CD4-positive, alpha-beta T cell (primary cell): ENCODE data around the gene RSRC1. TPM values are rescaled to one million over a fixed set of nuclear protein-coding genes. Genes with fewer than 3 reads are reported as not detected.

Experiments
- ATAC-seq: fragments of 200-7000 bp; cut with Tn5 transposase; one replicate; pipeline ENCODE4 v1.10.0; 2022; ENCODE audit warnings: mild to moderate bottlenecking; ENCODE audit not compliant: poor library complexity
- CTCF ChIA-PET: fragments of 350-600 bp; sonication (Branson Sonifier 250); formaldehyde crosslinking; loops from one replicate; lab custom pipeline; 2021; ENCODE audit warnings: antibody characterized with exemption, inconsistent platforms; lab: Charles Lee
- POLR2A ChIA-PET: fragments of 350-600 bp; sonication (Branson Sonifier 250); formaldehyde crosslinking; loops from one replicate; lab custom pipeline; 2021; ENCODE audit warnings: antibody characterized with exemption, inconsistent platforms; lab: Charles Lee
- DNase-seq, 14 experiments: peaks; one replicate each; pipeline ENCODE4 v3.0.0-alpha.2; 2013 to 2020; ENCODE audit warnings: mixed read lengths in 2 of 14
- H3K27ac ChIP-seq, 2 donors: one replicate each; pipeline versions ENCODE4 v1.5.1 to v1.7.0; 2013; ENCODE audit warnings: low read length in 2 of 2, low read depth in 1 of 2, mild to moderate bottlenecking in 1 of 2
- H3K27me3 ChIP-seq, 2 experiments: 1 replicate in 1 of 2; 2 replicates in 1 of 2; pipeline versions ENCODE4 v1.6.1 to v1.7.0; 2013; ENCODE audit warnings: low read length in 2 of 2, control low read depth in 1 of 2, mild to moderate bottlenecking in 1 of 2, moderate library complexity in 1 of 2; ENCODE audit not compliant: insufficient read depth in 2 of 2, control insufficient read depth in 1 of 2
- H3K36me3 ChIP-seq: one replicate; pipeline ENCODE4 v1.6.1; 2013; ENCODE audit warnings: low read length, control low read depth; ENCODE audit not compliant: insufficient read depth
- H3K4me1 ChIP-seq: one replicate; pipeline ENCODE4 v1.6.1; 2013; ENCODE audit warnings: low read length, control low read depth; ENCODE audit not compliant: insufficient read depth
- H3K4me3 ChIP-seq: one replicate; pipeline ENCODE4 v1.5.1; 2013; ENCODE audit warnings: mild to moderate bottlenecking, low read length, moderate library complexity
- H3K9me3 ChIP-seq, 2 experiments: 1 replicate in 1 of 2; 2 replicates in 1 of 2; pipeline versions ENCODE4 v1.6.1 to v1.7.0; 2013; ENCODE audit warnings: low read length in 2 of 2, mild to moderate bottlenecking in 2 of 2, control low read depth in 1 of 2, moderate library complexity in 1 of 2; ENCODE audit not compliant: control insufficient read depth in 1 of 2, insufficient read depth in 1 of 2
- H3K27ac Mint-ChIP-seq: one replicate; pipeline ENCODE4 v1.8.0; 2020; ENCODE audit warnings: mixed read lengths
- H3K27me3 Mint-ChIP-seq: one replicate; pipeline ENCODE4 v1.8.0; 2021; ENCODE audit warnings: mixed read lengths
- H3K36me3 Mint-ChIP-seq: one replicate; pipeline ENCODE4 v1.8.0; 2021; ENCODE audit warnings: low read depth, mixed read lengths
- H3K4me1 Mint-ChIP-seq: one replicate; pipeline ENCODE4 v1.8.0; 2021; ENCODE audit warnings: low read depth, mixed read lengths
- H3K4me3 Mint-ChIP-seq: one replicate; pipeline ENCODE4 v1.8.0; 2020; ENCODE audit warnings: mild to moderate bottlenecking, mixed read lengths
- H3K9me3 Mint-ChIP-seq: one replicate; pipeline ENCODE4 v1.8.0; 2020; ENCODE audit warnings: mixed read lengths
- intact Hi-C, 2 experiments: fragments of 100-400 bp; cut with DNase I in 1 of 2; cut with micrococcal nuclease in 1 of 2; formaldehyde crosslinking; loops; one replicate each; pipeline versions ENCODE4 v1.15.1 to v1.9.0; 2023 to 2025; cut with DNase I, micrococcal nuclease
- total RNA-seq, 174 experiments: library from RNA in 2 of 174; stranded (reverse) in 2 of 174; gene quantifications; one replicate each; pipeline ENCODE4 v1.2.3 and lab custom pipeline; 2021 to 2026
- TF ChIP-seq, protein P1 (sequence below): fragments of 200-600 bp; IDR thresholded peaks from one replicate; pipeline ENCODE4 v1.8.0; 2022; ENCODE audit warnings: antibody characterized with exemption, mild to moderate bottlenecking

The RSRC1 gene
- total RNA-seq, 2 experiments from 2014 or later = 22.3 to 24.6 TPM

DNA sequence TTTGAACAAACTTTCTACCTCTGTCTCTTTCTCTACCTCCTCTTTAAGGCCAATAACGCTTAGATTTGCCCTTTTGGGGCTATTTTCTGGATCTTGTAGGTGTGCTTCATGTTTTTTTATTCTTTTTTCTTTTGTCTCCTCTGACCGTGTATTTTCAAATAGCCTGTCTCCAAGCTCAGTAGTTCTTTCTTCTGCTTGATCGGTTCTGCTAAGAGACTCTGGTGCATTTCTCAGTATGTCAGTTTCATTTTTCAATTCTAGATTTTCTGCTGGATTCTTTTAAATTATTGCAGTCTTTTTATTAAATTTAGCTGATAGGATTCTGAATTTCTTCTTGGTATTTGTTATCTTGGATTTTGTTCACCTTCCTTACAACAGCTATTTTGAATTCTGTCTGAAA is 148.7 kb downstream of the RSRC1 start:
- POLR2A ChIA-PET = no interaction called here
- no peak overlapping the region for H3K27ac ChIP-seq
- no peaks in the 10 kb centered on the region for H3K27me3 ChIP-seq
- Mint-ChIP-seq H3K27ac (no peak overlapping the region), H3K4me3 (no peak overlapping the region), H3K36me3 (peaks cover 98% of the 10 kb centered on the region), H3K27me3 (no peaks in the 10 kb centered on the region), H3K4me1 (peaks cover 17% of the 10 kb centered on the region), H3K9me3 (peaks cover 17% of the 10 kb centered on the region)
- H3K9me3 ChIP-seq = peaks cover 0 to 9% of the 10 kb centered on the region in 2 experiments
- TF ChIP-seq, protein P1, sequence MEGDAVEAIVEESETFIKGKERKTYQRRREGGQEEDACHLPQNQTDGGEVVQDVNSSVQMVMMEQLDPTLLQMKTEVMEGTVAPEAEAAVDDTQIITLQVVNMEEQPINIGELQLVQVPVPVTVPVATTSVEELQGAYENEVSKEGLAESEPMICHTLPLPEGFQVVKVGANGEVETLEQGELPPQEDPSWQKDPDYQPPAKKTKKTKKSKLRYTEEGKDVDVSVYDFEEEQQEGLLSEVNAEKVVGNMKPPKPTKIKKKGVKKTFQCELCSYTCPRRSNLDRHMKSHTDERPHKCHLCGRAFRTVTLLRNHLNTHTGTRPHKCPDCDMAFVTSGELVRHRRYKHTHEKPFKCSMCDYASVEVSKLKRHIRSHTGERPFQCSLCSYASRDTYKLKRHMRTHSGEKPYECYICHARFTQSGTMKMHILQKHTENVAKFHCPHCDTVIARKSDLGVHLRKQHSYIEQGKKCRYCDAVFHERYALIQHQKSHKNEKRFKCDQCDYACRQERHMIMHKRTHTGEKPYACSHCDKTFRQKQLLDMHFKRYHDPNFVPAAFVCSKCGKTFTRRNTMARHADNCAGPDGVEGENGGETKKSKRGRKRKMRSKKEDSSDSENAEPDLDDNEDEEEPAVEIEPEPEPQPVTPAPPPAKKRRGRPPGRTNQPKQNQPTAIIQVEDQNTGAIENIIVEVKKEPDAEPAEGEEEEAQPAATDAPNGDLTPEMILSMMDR = no peak
- no peak overlapping the region for H3K4me3 ChIP-seq
- intact Hi-C loops = no loop called here
- H3K36me3 ChIP-seq = no peaks in the 10 kb centered on the region
- ATAC-seq (no peak), DNase-seq (no peak)
- CTCF ChIA-PET = no interaction called here
- H3K4me1 ChIP-seq = no peaks in the 10 kb centered on the region

DNA sequence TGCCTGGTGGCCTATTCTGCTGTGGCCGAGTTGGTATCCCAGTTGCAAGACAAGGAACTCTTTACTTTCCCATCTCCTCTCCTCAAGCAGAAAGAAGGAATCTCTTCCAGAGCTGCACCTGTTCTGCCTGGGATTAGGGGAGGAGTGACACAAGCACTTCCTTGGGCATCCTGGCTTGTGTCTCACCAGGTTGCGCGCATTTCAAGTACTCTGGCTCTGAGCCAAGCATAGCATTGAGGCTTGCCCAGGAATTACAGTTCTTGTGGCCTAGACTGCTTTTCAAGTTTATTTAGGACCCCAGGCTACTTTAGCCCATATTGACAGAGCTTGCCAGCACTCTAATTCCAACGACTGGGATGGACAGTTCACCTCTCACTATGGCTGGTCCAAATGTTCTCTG is 150.5 kb downstream of the RSRC1 start:
- intact Hi-C loops = no loop called here
- H3K36me3 ChIP-seq = no peaks in the 10 kb centered on the region
- H3K27me3 Mint-ChIP-seq = no peaks in the 10 kb centered on the region
- ATAC-seq (no peak), DNase-seq (no peak)
- H3K4me3 Mint-ChIP-seq = no peak overlapping the region
- peaks cover 17% of the 10 kb centered on the region for H3K4me1 Mint-ChIP-seq
- peaks cover 7% of the 10 kb centered on the region in 2 experiments for H3K9me3 ChIP-seq
- H3K9me3 Mint-ChIP-seq = peaks cover 17% of the 10 kb centered on the region
- CTCF ChIA-PET = no interaction called here
- TF ChIP-seq, protein P1 = no peak
- no peak overlapping the region for H3K4me3 ChIP-seq
- no peak overlapping the region for H3K27ac ChIP-seq
- POLR2A ChIA-PET = no interaction called here
- no peaks in the 10 kb centered on the region for H3K4me1 ChIP-seq
- no peak overlapping the region for H3K27ac Mint-ChIP-seq
- no peaks in the 10 kb centered on the region for H3K27me3 ChIP-seq
- H3K36me3 Mint-ChIP-seq = peaks cover 96% of the 10 kb centered on the region

GRCh38 chr3:158261371-158261991 is 151.6 kb downstream of the RSRC1 start:
- Mint-ChIP-seq H3K9me3 (peaks cover 19% of the 10 kb centered on the region), H3K36me3 (peaks cover 96% of the 10 kb centered on the region), H3K27me3 (no peaks in the 10 kb centered on the region), H3K4me1 (peaks cover 17% of the 10 kb centered on the region), H3K27ac (no peak overlapping the region), H3K4me3 (no peak overlapping the region)
- Histone ChIP-seq H3K9me3 (peaks cover 8 to 17% of the 10 kb centered on the region in 2 experiments), H3K4me1 (no peaks in the 10 kb centered on the region), H3K27me3 (no peaks in the 10 kb centered on the region), H3K4me3 (no peak overlapping the region), H3K36me3 (no peaks in the 10 kb centered on the region), H3K27ac (no peak overlapping the region)
- ChIA-PET CTCF (no interaction called here), POLR2A (no interaction called here)
- DNase-seq (no peak), ATAC-seq (no peak)
- TF ChIP-seq, protein P1 = no peak
- intact Hi-C loops = no loop called here
